A549 (cell line): ENCODE data around the gene PRKRIP1.

ENCODE experiments used
- CHD2 ChIP-seq: fragments of 150-350 bp; IDR thresholded peaks from 2 replicates; pipeline ENCODE4 v1.6.1; 2014; ENCODE audit warnings: low read length; ENCODE audit not compliant: partially characterized antibody
- CHD4 ChIP-seq: fragments of 200-600 bp; sonication (generic); IDR thresholded peaks from 2 replicates; pipeline ENCODE4 v1.6.1; 2016; ENCODE audit warnings: antibody characterized with exemption, mild to moderate bottlenecking, borderline replicate concordance
- NR3C1 ChIP-seq: fragments of >200 bp; sonication (Bioruptor Twin); formaldehyde crosslinking; IDR thresholded peaks from 3 replicates; pipeline ENCODE4 v1.6.1; 2017
- POLR2A ChIP-seq: IDR thresholded peaks from 2 replicates; pipeline ENCODE4 v1.6.1; 2012; ENCODE audit warnings: mild to moderate bottlenecking, low read length
- RCOR1 ChIP-seq: fragments of 150-350 bp; IDR thresholded peaks from 2 replicates; pipeline ENCODE4 v1.6.1; 2014; ENCODE audit warnings: antibody characterized with exemption, low read length, low read depth
- TF ChIP-seq, protein P1 (sequence below): fragments of >200 bp; sonication (Bioruptor Twin); formaldehyde crosslinking; IDR thresholded peaks from 3 replicates; pipeline ENCODE4 v1.5.1; 2016
- TF ChIP-seq, protein P2 (sequence below): fragments of >200 bp; sonication (Bioruptor Twin); formaldehyde crosslinking; IDR thresholded peaks from 3 replicates; pipeline ENCODE4 v1.6.1; 2016
- TF ChIP-seq, protein P3 (sequence below): fragments of 450-650 bp; IDR thresholded peaks from 2 replicates; pipeline ENCODE4 v1.6.1; 2014; ENCODE audit warnings: antibody characterized with exemption
- TF ChIP-seq, protein P4 (sequence below): fragments of 250-450 bp; sonication (Bioruptor Pico); IDR thresholded peaks from 2 replicates; pipeline ENCODE4 v1.5.0; 2020; ENCODE audit warnings: low read depth, mild to moderate bottlenecking, moderate library complexity

DNA sequence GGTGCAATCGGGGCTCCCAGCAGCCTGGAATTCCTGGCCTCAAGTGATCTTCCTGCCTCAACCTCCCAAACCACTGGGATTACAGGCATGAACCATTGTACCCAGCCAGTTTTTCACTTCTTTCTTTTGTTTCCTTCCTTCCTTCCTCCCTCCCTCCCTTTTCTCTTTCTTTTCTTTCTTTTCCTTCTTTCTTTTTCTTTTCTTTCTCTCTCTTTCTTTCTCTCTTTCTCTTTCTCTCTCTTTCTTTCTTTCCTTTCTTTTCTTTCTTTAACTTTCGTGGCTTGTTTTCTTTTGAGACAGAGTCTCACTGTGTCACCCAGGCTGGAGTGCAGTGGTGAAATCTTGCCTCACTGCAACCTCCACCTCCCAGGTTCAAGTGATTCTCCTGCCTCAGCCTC lies 49.5 kb downstream of the PRKRIP1 start:
- TF ChIP-seq, protein P1, sequence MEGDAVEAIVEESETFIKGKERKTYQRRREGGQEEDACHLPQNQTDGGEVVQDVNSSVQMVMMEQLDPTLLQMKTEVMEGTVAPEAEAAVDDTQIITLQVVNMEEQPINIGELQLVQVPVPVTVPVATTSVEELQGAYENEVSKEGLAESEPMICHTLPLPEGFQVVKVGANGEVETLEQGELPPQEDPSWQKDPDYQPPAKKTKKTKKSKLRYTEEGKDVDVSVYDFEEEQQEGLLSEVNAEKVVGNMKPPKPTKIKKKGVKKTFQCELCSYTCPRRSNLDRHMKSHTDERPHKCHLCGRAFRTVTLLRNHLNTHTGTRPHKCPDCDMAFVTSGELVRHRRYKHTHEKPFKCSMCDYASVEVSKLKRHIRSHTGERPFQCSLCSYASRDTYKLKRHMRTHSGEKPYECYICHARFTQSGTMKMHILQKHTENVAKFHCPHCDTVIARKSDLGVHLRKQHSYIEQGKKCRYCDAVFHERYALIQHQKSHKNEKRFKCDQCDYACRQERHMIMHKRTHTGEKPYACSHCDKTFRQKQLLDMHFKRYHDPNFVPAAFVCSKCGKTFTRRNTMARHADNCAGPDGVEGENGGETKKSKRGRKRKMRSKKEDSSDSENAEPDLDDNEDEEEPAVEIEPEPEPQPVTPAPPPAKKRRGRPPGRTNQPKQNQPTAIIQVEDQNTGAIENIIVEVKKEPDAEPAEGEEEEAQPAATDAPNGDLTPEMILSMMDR: no peak
- no peak for TF ChIP-seq POLR2A
- TF ChIP-seq, protein P2, sequence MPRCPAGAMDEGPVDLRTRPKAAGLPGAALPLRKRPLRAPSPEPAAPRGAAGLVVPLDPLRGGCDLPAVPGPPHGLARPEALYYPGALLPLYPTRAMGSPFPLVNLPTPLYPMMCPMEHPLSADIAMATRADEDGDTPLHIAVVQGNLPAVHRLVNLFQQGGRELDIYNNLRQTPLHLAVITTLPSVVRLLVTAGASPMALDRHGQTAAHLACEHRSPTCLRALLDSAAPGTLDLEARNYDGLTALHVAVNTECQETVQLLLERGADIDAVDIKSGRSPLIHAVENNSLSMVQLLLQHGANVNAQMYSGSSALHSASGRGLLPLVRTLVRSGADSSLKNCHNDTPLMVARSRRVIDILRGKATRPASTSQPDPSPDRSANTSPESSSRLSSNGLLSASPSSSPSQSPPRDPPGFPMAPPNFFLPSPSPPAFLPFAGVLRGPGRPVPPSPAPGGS: no peak
- TF ChIP-seq RCOR1: no peak
- TF ChIP-seq NR3C1: no peak
- TF ChIP-seq CHD4: no peak
- TF ChIP-seq, protein P3, sequence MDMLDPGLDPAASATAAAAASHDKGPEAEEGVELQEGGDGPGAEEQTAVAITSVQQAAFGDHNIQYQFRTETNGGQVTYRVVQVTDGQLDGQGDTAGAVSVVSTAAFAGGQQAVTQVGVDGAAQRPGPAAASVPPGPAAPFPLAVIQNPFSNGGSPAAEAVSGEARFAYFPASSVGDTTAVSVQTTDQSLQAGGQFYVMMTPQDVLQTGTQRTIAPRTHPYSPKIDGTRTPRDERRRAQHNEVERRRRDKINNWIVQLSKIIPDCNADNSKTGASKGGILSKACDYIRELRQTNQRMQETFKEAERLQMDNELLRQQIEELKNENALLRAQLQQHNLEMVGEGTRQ: no peak
- TF ChIP-seq, protein P4, sequence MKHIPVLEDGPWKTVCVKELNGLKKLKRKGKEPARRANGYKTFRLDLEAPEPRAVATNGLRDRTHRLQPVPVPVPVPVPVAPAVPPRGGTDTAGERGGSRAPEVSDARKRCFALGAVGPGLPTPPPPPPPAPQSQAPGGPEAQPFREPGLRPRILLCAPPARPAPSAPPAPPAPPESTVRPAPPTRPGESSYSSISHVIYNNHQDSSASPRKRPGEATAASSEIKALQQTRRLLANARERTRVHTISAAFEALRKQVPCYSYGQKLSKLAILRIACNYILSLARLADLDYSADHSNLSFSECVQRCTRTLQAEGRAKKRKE (CRISPR knock-in tag): no peak
- TF ChIP-seq CHD2: no peak
